SK-N-MC (cell line): Measurements from ENCODE around the gene CHPF2.

Experiments
- EZH2 ChIP-seq: fragments of 200-600 bp; sonication (generic); IDR thresholded peaks from one replicate; pipeline ENCODE4 v1.6.1; 2017; ENCODE audit warnings: antibody characterized with exemption
- FOXP2 ChIP-seq: optimal IDR thresholded peaks from 2 replicates; pipeline ENCODE3; 2011; ENCODE audit warnings: mild to moderate bottlenecking, moderate library complexity; ENCODE audit not compliant: insufficient read depth; ENCODE audit errors: extremely low read length, control extremely low read depth
- POLR2AphosphoS5 ChIP-seq: IDR thresholded peaks from 2 replicates; pipeline ENCODE4 v1.6.1; 2012; ENCODE audit warnings: mild to moderate bottlenecking, low read depth, low read length, borderline replicate concordance

- TF ChIP-seq POLR2AphosphoS5 (no peak), EZH2 (no peak), FOXP2 (no peak)
These were observed 10.7 kb downstream of the CHPF2 start for GRCh38 chr7:151243045-151243349.
